ENCODE data around the gene PDAP1.
"Not testable (repeated sequence)": the region's sequence is repeated elsewhere in the genome, so short reads cannot be mapped to it uniquely, and the experiment has no call there.

The PDAP1 gene

DNA sequence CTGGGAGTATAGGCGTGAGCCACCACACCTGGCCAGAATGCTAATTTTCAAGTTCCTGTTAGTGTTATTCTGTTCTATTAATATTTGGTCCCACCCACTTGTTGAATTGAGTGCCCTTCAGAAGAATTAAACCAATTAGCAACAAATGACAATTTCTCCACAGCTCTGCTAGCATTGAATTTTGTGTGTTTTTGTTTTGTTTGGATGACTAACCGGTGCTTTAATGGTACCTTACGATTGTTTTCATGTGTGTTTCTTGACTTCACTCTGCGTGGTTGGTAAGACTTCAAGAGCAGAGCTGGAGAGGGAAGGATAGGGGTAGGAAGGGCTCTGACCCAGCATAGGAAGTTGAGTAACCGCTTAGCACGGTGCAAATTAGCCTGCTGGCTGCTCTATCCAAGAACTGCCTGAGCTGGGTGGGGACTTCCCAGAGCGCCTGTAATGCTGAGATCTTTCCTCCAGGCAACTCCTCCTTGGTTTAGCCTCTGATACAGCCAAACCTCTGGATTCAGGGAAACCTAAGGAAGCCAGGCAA is 29.3 kb downstream of the PDAP1 start:
- peak; percentile 65 for DNase-seq (ENCODE audit: low spot score)

DNA sequence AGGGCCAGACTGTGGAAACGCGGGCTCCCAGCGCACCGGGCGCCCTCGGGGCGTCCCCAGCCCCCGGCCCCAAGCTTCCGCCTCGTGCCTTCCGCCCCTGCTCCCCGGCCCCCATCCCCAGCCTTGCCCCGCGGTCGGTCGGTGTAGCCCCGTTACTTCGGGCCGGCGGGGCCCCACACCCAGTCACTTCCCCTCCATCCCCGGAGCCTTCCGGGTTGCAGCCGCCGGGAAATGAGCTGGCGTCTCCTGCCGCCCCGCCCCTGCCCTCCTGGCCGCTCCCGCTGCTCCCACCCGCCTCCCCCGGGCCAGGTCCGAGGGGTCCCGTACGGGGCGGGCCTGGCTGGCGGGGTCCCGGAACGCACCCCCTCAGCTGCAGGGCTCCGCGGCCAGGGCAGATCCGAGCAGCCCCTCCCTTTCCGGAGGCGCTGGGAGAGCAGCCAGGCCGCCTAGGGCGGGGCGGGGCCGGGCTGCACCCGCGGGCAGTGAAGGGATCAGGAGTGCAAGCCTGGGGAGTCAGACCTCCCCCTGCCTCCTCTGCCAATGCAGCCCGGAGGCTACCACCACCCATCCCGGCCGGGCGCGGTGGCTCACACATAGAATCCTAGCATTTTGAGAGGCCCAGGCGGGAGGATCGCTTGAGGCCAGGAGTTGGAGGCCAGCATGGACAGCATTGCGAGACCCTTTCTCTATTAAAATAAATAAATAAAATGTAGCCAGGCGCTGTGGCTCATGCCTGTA is 33.2 kb downstream of the PDAP1 start:
- DNase-seq (ENCODE audit: low spot score), result peak; percentile 74

DNA sequence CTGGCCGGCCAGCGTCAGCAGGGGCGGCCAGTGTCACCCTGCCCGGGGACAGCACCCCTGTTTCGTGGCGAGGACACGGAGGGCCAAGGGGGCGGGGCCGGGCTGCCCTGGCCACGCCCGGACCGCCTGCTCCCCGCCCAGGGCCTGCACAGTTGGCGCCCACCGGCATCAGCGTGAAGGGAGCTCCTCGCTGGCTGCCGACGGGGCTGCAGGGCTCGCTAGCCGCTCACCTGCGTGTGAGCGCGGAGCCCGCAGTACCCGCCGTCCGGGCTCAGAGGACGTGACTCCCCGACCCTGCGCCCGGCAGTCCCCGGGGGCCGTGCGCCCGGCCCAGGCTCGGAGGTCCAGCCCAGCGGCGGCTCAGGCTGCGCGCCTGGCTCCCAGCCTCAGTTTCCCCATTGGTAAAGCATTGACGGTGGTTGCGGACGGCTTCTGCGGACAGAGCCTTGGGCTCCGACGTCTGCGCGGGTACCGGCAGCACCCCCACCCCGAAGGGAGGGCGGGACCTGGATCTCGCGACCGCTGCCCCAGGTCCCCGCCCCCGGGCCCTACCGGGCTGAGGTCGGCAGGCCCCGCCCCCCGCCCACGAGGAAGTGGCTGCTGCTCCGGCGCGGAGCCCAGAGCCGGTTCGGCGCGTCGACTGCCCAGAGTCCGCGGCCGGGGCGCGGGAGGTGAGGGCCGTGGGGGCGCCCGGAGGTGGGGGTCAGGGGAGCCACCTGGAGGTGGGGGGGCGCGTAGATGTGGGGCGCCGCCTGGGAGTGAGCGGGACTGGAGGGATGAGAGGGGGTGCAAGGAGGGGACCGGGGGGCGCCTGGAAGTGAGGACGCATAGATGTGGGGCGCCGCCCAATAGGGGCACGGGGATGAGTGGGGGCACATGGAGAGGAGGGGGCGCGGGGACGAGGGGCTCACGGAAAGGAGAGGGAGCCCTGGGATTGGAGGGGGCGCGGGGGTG is 34.0 kb downstream of the PDAP1 start, which contains the start of gene ARPC1B:
Gene ARPC1B, plus strand, starts transcription at position 620 of the 954 bp plus-strand sequence. CDS start 10,985 bp downstream, outside the sequence.
- DNase-seq (ENCODE audit: low spot score), result peak; percentile 85

GRCh38 chr7:99373091-99374066 is 35.0 kb downstream of the PDAP1 start:
- DNase-seq (ENCODE audit: low spot score), result no peak

DNA sequence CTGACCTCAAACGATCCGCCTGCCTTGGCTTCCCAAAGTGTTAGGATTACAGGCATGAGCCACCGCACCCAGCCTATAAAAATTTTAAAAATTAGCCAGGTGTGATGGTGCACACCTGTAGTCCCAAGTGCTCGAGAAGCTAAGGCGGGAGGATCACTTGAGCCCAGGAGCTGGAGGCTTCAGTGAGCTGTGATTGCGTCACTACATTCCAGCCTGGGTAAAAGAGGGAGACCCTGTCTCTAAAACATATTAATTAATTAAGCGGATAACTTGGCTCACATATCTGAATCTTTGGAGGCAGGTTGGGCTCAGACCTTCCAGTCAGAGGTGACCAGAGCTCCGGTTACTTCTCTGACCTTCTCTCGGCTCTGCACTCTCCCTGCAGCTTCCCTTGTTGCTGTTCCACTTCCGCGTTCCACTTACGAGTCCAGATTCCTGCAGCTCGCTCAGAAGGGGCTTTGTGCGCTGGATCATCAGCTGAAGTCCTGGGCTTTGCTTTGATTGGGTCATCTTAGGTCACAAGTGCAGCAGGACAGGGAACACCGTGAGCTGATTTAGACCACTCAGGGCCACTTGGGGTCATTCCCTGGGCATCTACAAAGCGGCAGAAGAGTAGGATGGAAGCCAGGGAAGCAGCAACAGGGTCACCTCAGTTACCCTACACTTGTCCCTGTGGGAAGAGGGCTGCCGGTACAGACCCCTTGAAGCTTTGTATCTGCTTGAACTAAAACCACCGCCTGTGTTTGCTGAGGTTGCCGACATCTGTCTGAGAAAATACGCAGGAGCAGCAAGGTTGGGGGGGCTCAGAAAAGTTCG is 35.9 kb downstream of the PDAP1 start:
- DNase-seq (ENCODE audit: low spot score), result no peak

GRCh38 chr7:99371376-99371920 is 36.9 kb downstream of the PDAP1 start:
- no peak for DNase-seq (ENCODE audit: low spot score)

- DNase-seq (ENCODE audit: low spot score), result no peak
Measured at GRCh38 chr7:99369767-99370391, 38.5 kb downstream of the PDAP1 start.

DNA sequence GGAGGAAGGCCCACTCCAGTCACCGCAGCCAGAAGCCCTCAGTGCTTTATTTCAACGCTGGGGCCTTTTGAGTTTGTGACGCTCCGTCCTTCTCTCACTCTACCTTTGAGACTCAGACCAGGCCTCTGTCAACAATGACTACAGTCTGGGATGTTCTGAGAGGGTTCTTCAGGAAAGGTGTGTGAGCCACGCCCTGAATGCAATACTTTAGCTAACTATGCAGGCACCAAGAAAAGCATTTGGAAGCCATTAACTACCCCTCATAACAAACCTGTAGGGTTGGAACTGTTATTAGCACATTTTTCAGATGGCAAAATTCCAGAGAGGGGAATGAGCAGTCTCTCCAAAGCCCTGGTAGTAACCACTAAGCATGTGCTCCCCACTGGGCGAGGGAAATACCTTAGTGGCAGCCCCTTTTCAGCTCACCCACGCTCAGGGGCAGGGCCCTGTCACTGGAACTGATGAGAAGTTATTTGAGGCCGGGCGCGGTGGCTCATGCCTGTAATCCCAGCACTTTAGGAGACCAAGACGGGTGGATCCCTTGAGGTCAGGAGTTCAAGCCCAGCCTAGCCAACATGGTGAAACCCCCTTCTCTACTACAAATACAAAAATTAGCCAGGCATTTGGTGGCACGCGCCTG is 39.5 kb downstream of the PDAP1 start:
- no peak for DNase-seq (ENCODE audit: low spot score)

DNA sequence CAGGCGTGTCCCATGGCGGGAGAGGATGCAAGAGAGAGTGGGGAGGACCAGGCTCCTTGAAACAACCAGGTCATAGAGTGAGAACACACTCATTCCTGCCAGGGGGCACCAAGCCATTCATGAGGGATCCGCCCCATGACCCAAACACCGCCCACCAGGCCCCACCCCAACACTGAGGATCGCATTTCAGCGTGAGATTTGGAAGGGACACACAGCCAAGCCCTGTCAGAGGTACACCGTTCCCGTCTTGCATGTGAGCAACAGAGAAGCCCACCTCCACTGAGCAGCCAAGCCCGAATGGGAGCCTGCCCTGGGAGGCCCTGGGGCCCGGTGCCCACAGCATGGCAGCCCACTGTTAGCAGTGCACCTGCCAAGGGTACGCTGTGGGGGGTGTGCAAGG is 41.8 kb downstream of the PDAP1 start:
- no peak for DNase-seq (ENCODE audit: low spot score)

- peak; percentile 37 for DNase-seq (ENCODE audit: low spot score)
Measured at GRCh38 chr7:99365318-99366141, 42.9 kb downstream of the PDAP1 start.

DNA sequence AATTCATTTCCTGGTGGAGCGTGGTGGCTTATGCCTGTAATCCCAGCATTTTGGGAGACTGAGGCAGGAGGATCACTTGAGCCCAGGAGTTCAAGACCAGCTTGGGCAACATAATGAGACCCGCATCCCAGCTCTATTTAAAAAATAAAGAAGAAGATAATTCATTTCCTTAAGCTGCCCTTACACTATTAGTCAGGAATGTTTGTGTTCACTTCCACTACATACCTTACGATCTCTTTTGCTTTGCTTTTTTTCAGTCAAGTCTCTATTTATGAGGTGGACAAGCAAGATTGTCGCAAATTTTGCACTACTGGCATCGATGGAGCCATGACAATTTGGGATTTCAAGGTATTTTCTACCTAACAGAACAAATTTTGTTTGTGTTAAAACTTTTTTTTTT is 45.1 kb downstream of the PDAP1 start:
- no peak for DNase-seq (ENCODE audit: low spot score)

GRCh38 chr7:99362801-99363200 is 45.6 kb downstream of the PDAP1 start:
- DNase-seq (ENCODE audit: low spot score), result no peak

DNA sequence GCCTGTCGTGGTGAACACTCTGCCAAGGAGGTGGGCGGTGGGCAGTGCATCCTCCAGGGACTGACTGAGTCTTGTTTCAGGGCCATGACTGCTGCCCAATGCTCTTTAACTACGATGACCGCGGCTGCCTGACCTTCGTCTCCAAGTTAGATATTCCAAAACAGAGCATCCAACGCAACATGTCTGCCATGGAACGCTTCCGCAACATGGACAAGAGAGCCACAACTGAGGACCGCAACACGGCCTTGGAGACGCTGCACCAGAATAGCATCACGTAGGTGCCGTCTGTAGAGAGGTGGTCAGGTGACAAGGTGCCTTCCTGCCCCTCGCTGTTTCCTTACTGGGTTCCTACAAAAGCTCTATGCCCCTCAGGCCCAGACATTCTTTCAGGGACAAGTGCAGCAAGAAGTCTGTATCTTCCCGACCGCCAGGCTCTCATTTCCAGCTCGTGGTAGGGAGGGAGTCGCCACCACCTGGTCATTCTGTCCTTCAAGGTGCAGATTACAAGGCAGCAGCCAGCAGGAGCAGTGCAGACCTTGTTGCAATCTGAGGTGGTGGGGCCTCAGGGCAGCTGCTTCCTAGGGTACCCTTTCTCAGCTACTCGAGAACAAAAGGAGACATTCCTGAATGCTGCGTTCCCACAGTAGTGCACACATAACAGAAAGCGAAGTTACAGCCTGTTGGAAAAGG is 48.8 kb downstream of the PDAP1 start:
- no peak for DNase-seq (ENCODE audit: low spot score)

DNA sequence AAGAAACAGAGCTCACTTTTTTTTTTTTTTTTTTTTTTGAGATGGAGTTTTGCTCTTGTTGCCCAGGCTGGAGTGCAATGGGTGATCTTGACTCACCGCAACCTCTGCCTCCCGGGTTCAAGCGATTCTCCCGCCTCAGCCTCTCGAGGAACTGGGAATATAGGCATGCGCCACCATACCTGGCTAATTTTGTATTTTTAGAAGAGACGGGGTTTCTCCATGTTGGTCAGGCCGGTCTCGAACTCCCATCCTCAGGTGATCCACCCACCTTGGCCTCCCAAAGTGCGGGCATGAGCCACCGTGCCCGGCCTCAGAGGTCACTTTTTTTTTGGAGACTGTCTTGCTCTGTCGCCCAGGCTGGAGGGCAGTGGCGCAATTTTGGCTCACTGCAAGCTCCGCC is 49.9 kb downstream of the PDAP1 start:
- not testable (repeated sequence) for DNase-seq (ENCODE audit: low spot score)

DNA sequence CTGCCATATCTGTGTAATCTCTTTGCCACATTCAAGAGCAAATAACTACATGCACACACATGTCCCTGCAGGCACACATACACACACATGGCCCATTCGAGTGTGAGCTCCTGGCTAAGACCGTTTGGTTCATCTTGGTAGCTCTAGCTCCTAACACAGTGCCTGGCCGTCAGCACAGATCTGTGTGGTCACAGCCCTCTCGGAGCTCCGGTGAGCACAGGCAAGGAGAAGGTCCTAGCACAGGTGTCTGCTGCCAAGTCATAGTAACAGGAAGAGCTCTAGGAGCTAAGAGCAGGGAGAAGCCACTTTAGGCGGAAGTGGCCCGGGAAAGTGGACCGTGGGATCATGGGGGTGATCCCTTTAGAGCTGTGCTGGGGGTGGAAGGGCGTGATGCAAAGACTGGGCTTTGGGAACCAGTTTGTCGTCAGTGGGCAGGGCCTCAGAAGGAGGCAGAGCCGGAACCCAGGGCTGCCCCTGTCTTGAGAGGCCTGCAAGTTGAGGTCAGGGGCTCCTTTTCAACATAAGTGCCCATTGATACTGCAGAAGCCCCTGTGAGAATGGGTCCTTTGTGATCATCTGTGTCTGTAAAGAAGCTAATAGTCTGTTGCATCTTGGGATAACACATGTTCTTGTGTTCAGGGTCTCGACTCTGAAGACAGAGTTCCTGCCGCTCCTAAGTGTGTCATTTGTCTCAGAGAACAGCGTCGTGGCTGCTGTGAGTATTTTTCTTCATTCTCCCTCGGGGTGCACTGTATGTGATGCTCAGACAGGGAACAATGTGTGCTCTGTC is 50.5 kb downstream of the PDAP1 start:
- no peak for DNase-seq (ENCODE audit: low spot score)

GRCh38 chr7:99355098-99355497 is 53.3 kb downstream of the PDAP1 start:
- DNase-seq (ENCODE audit: low spot score), result no peak

DNA sequence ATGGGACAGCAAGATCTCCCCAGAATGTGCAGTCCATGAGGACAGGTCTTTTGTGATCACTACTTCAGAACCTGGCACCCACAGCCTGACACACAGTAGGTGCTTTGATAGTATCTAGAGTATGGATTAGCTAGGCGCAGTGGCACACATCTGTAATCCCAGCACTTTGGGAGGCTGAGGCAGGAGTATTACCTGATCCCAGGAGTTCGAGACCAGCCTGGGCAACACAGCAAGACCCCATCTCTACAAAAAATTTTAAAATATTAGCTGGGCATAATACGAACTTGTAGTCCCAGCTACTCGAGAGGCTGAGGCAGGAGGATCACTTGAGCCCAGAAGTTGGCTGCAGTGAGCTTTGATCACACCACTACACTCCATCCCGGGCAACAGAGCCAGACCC is 56.1 kb downstream of the PDAP1 start:
- no peak for DNase-seq (ENCODE audit: low spot score)

All from activated CD4-positive, alpha-beta T cell treated with anti-CD3 and anti-CD28 coated beads, Interleukin-2, Interleukin-4, amounts not matched to agents 100 ng/mL and 50 ng/mL, durations not matched to agents 16 hours and 8 hours (primary cell).